Measurements from ENCODE around the gene PHF21B.

GRCh38 chr22:44951510-44951816, 58.3 kb downstream of the PHF21B start:
- no peak for TF ChIP-seq CTCF (IDR thresholded peaks at IDR 0.05)
- TF ChIP-seq POLR2A (IDR thresholded peaks at IDR 0.05): no peak
